Stimulated activated naive CD4-positive, alpha-beta T cell (primary cell): ENCODE data around the gene ASNSD1.
"Not testable (repeated sequence)": the region's sequence is repeated elsewhere in the genome, so short reads cannot be mapped to it uniquely, and the experiment has no call there.

ENCODE experiments used
- DNase-seq, 6 experiments: peaks; one replicate each; lab custom pipeline; 2025; lab: John Stamatoyannopoulos, UW

The ASNSD1 gene

GRCh38 chr2:189687796-189688195 is 26.5 kb downstream of the ASNSD1 start:
- DNase-seq, result not testable (repeated sequence)

GRCh38 chr2:189696223-189696622 is 35.0 kb downstream of the ASNSD1 start:
- no peak for DNase-seq

- peak in 5 of 6 experiments; percentile 5 to 59 (median 19) for DNase-seq
Measured at GRCh38 chr2:189698020-189698887, 37.0 kb downstream of the ASNSD1 start.

GRCh38 chr2:189700681-189701080 is 39.4 kb downstream of the ASNSD1 start:
- no peak for DNase-seq

GRCh38 chr2:189702071-189702470 is 40.8 kb downstream of the ASNSD1 start:
- no peak for DNase-seq

GRCh38 chr2:189709501-189710221 is 48.4 kb downstream of the ASNSD1 start:
- DNase-seq, result no peak

- DNase-seq, result not testable (repeated sequence)
Measured at GRCh38 chr2:189717593-189717992, 56.3 kb downstream of the ASNSD1 start.

GRCh38 chr2:189719571-189719970 is 58.3 kb downstream of the ASNSD1 start:
- no peak for DNase-seq
